Activated naive CD4-positive, alpha-beta T cell treated with anti-CD3 and anti-CD28 coated beads, Interleukin-2, amount 50 U/mL, for 16 hours (primary cell): ENCODE data around the gene NFATC2.

ENCODE experiments used
- DNase-seq: peaks from one replicate; pipeline ENCODE4 v3.0.0-alpha.2; 2020

The NFATC2 gene

DNA sequence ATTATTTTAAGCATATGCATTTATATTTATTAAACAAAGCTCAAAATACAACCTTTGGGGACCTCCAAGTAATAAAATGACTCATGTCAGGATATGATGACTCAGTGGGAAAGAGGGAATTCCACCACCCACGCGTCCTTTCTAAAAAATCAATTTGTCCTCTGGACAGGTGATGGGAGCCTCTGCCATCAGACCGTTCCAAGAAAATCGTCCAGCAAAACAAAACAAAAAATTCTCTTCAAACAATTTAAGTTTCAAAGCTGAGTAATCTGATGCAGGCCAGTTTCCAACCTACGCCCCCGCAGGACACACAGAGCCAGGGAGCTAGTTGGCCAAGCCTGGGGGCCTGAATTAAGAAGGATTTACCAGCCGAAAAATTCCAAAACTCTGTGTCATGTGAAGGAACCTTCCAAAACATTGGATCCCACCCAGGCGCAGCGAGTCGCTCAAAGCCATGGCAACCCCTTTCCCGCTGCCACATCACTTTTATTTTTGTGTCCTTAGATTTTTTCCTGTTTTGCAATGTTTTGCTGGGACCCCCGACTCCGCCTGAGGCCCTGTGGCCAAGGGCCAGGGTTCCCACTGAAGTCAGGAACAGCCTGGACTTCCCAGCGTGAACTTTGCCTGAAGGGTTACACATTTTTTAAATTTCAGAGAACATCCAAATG is 95.3 kb downstream of the NFATC2 start:
- no peak for DNase-seq

DNA sequence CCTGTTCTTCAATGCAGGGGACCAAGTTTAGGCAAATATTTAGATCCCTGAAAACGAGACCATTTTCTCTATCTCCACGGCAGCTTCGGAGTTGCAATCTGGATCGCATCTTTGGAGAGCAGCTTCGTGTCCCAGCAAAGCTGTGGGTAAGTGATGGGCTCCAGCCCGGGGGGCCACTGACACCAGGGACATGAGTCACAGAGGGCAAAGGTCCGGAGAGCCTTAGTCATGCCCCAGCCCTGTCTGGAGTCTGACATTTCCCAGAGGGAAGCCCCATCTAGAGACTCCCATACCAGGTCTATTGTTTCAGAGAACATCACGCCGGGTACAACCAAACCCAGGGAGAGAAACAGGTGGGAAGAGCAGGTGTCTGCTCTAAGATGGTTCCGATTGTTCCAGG is 95.9 kb downstream of the NFATC2 start:
- no peak for DNase-seq

DNA sequence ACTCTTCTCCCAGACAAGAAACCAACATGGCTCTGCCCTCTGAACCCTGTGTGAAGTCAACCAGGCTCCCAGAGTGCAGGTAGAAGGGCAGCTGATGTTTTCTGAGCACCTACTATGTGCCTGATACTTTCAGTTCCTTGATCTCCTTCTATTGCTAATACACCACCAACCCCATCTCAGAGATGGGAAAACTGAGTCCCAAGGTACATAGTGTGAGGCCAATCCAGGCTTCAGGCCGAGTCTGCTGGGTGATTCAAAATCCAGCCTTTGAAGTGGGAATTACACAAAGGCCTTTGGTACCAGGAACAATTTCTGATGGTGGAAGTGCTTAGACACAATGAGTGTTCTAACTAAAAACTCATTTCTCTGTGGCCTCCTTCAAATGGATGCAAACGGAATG is 96.3 kb downstream of the NFATC2 start:
- no peak for DNase-seq

DNA sequence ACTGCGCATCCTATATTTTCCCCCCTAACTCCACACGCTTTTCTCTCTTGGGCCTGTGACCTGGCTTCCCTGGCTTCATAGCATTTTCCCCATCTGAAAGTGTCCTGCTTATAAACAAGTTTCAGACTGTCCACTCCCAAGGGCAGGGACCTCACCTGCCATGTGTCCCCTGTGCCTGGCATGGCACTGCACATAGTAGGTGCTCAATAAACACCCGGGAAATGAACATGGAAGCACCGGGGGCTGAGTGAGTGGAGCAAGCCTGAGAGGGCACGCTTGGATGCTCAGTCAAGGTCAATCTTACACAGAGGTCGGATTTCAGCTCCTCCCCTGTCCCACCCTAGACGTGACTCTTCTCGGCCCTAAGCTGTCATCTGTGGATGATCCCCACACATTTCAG is 96.9 kb downstream of the NFATC2 start:
- DNase-seq = no peak

DNA sequence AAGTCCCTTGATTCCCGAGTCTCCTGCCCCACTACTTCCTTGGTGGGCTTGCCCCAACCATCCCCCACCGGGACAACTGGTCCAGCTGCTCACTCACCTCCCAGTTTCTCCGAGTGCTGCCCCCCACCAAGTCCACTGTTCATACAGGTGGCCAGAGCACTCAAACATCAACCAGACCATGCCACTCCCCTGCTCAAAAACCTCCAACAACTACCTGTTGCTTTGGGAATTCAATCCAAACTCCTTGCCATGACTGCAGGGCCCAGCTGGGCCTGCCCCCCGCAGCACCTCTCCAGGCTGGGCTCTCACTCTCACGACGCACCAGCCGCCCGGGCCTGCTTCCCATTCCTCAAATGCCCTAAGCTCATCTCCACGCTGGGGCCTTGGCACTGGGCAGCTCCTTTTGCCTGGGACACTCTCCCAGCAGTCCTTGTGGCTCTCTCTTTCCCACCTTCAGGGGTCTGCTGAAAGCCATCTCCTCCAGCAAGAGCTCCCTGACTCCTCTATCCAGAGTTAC is 97.5 kb downstream of the NFATC2 start:
- DNase-seq = no peak

DNA sequence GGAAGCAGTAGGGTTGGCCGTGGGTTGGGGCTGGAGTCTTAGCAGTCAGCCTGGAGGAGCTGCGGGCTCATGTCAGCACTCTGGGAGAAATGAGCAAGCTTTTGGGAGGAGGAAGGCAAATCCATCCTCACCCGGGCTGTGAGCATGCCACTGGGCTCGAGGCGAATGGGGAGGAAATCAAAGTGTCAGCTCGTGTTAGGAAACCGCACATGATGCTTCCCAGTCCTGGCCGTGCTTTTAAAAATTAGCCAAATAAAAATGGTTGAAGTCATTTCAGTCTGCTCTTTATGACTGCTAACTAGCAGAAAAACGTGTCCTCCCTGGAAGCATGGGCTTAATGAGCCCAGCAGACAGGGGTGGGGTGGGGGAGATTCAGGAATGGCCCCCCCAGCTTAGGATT is 98.1 kb downstream of the NFATC2 start:
- DNase-seq = no peak

DNA sequence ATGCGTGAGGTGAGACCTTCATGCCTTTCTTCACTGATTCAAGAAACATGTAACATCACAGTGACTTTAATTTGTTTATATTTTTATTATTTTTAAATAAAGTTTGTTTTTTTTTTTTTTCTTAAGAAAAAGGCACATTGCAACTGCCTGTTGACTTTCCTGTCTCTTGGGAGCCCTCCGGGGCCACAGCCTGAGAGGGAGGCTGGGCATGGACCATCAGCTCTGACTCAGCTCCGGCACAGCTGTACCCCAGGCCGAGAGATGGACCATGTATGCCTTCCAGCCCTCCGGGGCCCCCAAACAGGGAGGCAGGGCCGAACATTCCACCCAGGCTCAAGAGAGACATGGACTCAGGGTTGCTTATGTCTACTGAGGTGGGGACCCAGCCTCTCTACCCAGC is 99.9 kb downstream of the NFATC2 start:
- DNase-seq = no peak

DNA sequence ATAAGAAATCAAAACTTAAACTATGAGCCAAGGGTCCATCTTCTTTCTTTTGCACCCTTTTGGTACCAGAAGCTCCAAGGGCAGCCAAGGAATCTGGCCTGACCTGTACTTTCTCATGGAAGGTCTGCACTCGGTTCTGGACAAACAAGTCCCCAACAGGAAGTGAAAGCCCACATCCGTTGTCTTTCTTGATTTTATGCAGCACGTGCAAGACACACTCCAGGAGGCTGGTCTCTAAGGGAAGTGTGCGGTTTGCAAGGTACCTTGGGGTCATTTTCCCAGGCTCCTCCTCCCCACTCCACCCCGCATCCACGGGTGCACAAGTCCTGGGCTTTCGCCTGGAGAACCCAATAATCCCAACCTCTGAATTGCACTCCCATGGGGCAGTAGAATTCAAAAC is 101.9 kb downstream of the NFATC2 start:
- no peak for DNase-seq

DNA sequence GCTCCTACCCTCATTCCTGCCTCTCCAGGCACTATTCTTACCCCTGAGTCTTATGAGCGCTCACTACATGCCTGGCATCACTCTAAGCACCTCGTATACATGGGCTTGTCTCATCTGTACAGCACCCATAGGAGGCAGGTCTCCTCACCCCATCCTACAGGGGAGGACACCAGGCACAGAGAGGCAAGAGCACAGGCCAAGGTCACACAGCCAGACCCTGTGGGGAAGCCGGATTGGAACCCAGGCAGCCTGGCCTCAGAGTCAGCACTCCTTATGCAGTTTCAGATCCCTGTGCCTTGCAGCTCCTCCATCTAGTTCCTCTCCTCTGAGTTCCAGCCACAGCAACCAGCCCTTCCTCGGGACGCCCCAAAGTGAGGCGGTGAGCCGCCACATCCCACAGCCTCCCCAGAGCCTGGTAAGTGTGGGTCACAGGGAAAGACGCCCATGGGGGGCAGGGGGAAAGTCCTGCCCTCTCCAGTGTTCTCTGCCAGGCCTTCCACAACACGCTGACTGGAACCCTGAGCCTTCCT is 103.3 kb downstream of the NFATC2 start:
- DNase-seq = no peak

DNA sequence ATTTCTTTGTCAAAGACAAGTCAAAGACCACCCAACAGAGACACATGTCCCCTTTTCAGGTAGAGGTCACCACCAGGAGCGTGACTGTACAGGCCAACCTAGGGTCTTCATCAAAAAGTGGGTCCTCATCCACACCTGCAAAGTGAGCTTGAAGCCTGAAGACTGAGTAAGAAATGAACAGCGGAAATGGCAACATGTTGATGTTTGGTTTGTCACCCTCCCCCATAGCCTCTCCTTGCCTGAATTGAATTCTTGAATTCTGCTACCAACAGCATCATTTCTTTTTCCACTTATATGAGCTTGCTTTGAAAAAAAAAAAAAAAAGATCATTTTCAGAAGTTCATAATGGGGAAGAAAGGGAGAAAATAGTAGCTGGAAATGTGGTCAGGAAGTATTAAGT is 104.4 kb downstream of the NFATC2 start:
- no peak for DNase-seq

DNA sequence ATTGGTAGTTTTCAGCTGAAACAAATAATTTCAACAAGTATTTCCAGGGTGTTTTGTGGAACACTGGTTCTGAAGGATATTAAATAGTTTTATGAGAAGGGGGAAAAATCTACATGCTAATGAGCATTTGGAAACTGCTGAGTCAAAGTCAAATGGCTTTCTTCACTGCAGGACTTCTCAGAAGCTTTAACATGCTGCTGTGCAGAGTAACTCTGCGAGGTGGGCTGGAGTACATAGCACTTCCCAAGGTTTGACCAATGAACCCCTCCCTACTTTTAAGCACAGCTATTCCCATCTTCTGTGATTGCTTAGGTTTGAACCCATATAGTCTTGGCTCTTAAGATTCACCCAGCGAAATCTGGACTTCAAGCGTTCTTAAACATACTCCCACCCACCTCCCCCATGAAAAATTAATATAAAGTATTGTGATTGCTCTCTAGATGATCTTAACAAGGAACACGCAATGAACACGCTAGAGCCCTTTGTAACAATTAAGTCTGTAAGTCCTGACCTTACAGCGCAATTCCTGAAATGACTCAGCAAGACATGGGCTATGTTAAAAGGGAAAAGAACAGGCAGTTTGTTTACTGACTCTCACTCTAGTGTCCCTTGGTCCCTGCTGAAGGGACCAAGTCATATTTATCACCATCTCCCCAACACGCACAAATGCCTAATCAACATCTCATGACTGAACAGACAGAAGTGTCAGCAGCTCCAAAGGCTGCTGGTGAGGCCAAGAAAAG is 105.2 kb downstream of the NFATC2 start:
- no peak for DNase-seq

DNA sequence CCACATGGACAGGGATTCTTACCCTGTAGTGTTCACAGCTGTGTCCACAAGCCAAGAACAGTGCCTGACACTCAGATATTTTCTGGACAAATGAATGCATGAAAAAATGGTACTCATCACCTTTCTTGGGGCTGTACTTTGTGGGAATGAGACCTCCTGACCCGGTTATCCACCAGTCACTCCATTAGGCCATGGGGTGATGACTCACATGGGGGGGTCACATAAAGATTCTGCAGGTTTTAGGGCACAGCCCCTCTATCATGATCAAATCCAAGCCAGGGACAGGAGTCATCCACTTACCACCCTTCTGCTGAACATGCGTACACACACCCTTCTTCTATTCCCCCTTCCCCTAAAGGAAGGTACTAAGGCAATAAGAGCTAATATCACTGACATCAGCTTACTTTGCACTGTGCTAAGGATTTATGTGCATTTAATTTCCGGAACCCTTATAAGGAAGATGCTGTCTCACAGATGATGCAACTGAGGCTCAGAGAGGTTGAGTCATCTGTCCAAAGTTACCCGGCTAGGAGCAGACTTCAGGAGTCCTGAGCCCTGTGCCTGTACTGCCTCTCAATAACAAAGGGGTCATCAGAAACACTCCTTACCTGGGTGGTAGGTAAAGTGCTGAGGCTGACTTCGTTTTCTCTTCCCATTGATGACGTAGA is 107.8 kb downstream of the NFATC2 start:
- DNase-seq = no peak

DNA sequence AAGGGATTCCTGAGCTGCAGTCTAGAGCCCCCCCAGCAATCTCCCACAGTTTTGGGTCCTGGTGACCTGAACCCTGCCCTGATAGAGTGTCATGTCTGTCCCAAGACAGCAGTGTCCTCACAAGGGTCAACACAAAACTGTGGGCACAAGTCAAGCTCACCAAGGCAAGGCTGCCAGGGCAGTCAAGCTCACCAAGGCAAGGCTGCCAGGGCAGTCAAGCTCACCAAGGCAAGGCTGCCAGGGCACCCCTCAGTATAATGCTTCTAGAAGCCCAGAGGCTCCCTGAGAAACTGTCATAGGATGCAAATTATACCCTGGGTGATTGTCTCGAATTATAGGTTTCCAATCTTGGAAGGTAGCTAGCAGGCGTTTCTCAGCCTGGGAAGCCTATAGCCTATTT is 108.5 kb downstream of the NFATC2 start:
- no peak for DNase-seq

DNA sequence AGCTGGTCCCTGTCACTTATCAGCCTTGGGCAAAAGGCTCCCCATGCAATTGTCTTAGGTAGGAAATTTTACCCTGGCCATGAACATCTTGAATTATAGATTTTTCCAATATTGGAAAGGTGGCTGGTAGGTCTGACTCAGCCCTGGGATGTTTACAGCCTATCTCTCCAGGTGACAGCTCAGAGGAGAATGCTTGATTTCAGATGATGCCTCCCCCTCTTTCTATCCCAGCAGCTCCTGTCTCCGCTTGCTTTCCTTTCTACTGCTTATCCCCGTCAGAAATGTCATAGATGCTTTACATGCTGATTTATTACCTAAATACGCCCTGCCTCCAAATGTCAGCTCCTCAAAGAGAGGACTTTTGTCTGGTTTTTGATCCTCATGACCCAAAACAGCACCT is 109.6 kb downstream of the NFATC2 start:
- no peak for DNase-seq

DNA sequence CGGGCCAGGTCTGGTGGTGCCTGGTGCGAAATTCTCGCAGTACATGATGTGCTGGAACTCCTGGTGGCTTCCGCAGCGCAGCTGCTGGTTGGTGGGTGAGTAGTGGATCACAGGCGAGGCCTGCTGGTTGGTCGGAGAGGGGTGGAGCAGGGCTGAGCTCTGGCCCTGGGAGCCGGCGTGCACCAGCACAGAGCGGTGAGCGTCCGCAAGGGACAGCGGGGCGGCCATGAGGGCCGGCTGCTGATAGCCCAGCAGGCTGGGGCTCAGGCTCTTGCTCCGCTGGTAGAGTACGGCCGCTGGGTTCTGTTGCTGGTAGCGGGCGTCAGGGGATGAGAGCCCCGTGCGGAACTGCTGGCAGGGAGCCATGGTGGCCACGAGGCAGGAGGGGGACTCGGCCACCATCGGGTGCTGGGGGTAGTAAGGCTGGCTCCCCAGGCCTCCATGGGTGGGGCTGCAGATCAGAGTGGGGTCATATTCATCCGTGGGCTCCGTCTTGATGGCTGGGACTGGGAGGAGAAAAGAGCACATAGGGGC is 110.2 kb downstream of the NFATC2 start:
- DNase-seq = no peak

DNA sequence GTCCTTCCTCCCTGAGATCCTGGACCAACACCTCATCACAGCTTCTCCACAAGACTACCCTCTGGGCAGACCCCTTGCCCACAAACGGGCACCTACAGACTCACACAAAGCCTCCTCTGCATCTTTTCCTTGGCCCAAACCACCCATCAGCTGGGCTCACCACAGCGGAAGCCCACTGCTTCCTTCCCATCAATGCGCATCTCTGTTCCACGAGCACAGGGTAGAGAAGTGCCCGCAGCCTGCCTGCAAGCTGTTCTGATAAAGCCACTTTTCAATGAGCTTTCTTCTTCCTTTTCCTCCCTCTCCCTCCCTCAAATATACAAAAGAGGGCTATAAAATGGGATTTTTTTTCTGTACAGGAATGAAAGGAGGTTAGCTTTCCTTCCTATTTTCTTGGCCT is 111.2 kb downstream of the NFATC2 start:
- no peak for DNase-seq

DNA sequence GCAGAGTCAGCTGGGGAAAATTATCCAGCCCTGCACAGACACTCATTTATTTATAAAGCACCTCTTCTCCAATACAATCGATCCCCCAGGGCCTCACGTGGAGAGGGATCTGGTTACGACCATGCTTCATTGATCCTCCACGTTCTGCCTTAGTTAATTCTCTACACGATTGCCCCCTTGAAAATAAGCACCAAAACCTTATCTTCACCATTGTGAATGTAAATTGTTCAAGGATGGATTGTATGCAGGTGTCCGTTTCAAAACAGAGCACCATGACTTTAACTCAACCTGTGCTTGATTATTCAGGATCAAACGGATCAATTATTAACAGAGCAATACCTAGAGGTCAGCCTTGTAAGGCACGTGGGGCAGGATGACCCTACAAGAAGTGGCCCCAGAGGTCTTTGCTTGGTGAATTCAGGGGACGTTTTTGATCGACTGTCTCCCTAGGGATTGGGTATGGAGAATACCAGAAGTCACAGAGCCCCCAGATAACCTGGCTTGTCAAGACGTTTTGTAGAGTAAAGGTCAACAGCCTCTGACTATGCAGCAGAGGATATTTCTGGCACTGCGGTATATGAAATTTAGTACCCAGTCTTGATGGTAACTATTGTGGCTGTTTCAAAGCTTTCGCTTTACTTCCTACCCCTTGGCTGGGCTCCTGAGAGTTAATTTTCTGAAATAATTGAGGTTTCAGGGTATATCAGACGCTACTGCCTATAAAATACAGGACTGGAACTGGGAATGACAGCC is 112.1 kb downstream of the NFATC2 start:
- no peak for DNase-seq

DNA sequence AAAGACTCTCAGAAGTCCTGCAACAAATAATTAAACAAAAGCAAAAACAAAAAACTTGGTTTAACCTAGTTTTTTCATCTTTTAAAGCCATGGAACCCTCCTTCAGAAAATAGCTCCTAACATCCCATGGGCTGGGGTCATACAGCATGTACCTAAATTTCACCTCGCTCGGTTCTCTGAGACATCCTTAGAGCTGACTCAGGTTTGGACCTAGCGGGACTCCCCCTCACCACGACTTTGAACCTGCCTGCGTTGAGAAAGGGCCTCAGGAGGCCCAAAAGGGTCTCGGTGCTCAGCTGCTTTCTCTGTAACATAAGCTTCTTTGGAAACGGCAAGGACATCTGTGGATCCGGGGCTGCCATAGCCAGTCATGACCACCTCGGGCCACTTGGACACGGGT is 112.8 kb downstream of the NFATC2 start:
- DNase-seq = no peak

DNA sequence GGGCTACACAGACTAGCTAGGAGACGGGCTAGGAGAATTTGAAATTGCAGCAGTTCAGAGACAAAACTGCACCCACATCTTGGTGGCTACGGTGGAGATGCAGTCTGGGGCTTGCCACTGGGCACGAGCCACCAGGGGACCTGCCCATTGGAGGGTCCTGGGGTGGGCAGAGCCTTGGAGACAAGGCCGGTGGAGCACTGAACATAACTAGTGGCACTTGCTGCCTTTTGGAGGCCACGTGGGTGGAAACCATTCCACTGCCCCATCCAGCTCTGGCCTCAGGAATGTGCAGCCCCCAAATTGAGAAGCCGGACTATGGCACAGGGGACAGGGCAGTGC is 113.4 kb downstream of the NFATC2 start:
- DNase-seq = no peak

DNA sequence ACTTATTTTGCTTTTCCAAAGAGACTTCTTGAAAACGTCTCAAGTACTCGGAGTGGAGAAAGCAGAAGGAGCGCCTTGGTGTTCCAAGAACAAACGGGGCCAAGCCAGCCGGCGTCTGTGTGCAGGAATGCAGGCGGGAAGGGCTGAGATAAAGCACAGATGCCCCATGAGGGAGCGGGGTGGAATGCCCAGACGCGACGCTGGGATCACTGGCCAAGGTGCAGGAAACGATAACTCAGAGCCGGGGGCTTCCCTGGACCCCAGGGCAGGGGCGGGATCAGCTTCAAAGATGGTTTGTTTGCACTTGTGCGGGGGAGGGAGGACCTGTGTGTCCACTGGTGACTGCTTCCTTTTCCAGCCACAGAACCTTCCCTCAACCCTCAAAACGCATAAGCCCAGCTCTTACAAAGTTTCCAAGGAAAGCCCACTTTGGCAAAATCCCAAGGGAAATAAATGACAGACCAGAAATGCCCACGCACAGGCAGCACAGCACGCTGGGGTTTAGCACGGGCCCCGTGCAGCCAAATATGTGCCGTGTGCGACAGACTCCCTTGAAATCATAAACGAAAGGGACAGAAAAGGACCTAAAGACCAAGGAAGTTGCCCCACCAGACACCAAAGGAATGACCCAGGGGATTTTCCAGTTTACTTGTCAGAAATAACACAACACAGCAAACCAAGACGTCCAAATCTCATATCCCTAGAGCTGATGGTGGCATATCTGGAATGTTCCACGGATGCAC is 113.9 kb downstream of the NFATC2 start:
- no peak for DNase-seq

DNA sequence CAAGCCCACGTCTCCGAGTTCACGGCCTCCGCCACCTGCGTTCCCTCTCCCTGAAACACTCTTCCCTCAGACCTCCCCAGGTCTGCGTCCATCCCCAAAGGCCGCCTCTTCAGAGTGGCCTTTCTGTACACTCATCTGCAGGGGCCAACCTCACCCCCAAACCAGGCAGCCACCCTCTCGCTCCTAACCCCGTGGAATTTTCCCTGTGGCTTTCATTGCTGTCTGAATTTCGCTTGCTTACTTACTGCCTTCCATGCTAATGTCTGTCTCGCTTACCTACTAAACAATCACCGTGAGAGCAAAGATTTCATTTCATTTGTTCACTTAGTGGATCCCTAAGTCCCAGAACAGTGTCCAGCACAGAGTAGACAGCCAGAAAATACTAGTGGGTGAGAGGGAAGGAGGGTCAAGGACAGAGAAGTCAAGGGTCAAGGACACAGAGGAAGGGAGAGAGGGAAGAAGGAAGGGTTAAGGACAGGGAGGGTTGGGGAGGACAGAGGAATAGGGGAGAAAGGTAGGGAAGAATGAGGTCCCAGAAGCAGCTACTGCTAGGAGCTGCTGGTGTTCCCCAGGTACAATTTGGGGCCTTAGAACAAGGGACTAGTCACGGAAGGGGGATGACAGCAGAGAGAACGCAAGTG is 114.7 kb downstream of the NFATC2 start:
- no peak for DNase-seq
